Spleen (tissue), 7 donors: Measurements from ENCODE around the gene PRPF40A.

ENCODE experiments used
- POLR2A ChIP-seq, 3 donors: fragments of 450-650 bp; IDR thresholded peaks; one replicate each; pipeline ENCODE4 v1.5.1; 2017; ENCODE audit warnings: antibody characterized with exemption in 3 of 3, mild to moderate bottlenecking in 1 of 3
- POLR2AphosphoS5 ChIP-seq, 3 donors: sonication (generic); formaldehyde crosslinking; IDR thresholded peaks; one replicate each; pipeline ENCODE4 v1.5.1; 2017; ENCODE audit warnings: antibody characterized with exemption in 3 of 3
- TF ChIP-seq, protein P1 (sequence below), 11 experiments: fragments of 200-600 bp in 7 of 11; fragments of 450-650 bp in 4 of 11; sonication (generic) in 4 of 11; IDR thresholded peaks in 8 of 11; conservative IDR thresholded peaks in 3 of 11; 1 replicate in 7 of 11; 2 replicates in 4 of 11; pipeline versions ENCODE4 v1.4.0 to v1.8.0; 2016 to 2021; ENCODE audit warnings: antibody characterized with exemption in 11 of 11, inconsistent platforms in 4 of 11, mild to moderate bottlenecking in 1 of 11
- donor health status: DM: no; HTN: no; CAD: no; lungs with moderate emphysema.
- donor health status: DM: no; HTN: no; CAD: no.
- donor health status: DM: no; HTN: no; CAD: no.

DNA sequence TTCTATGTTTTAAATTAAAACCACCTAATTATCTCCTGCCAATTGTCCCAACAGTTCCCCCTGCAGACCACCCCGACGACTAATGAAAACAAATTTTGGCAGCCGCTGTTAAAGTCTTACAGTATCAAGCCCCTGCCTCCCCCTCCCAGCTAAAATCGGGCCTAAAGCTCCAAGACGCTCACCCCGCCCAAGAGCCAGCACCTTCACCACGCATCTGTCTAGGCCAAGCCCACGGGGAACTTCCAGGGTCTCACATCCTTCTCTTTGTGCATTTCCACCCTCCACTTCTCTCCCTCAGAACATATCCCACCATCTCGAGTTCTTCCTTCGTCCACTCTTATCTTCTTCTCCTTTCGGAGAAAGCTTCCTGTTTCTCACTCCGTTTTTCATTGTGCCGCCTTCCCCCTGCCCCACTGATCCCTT, 445 bp downstream of the PRPF40A start:
- TF ChIP-seq POLR2AphosphoS5 (IDR thresholded peaks at IDR 0.05) = no peak
- TF ChIP-seq, protein P1, sequence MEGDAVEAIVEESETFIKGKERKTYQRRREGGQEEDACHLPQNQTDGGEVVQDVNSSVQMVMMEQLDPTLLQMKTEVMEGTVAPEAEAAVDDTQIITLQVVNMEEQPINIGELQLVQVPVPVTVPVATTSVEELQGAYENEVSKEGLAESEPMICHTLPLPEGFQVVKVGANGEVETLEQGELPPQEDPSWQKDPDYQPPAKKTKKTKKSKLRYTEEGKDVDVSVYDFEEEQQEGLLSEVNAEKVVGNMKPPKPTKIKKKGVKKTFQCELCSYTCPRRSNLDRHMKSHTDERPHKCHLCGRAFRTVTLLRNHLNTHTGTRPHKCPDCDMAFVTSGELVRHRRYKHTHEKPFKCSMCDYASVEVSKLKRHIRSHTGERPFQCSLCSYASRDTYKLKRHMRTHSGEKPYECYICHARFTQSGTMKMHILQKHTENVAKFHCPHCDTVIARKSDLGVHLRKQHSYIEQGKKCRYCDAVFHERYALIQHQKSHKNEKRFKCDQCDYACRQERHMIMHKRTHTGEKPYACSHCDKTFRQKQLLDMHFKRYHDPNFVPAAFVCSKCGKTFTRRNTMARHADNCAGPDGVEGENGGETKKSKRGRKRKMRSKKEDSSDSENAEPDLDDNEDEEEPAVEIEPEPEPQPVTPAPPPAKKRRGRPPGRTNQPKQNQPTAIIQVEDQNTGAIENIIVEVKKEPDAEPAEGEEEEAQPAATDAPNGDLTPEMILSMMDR (IDR thresholded peaks at IDR 0.05 in 8 of 11, conservative IDR thresholded peaks at IDR 0.05 in 3 of 11) = no peak
- TF ChIP-seq POLR2A (IDR thresholded peaks at IDR 0.05) = no peak
